Measurements from ENCODE around the gene KLF17.

GRCh38 chr1:44111861-44112260, 6.8 kb upstream of the KLF17 start:
- no peak for TF ChIP-seq CTCF (IDR thresholded peaks at IDR 0.05)
- no peak for TF ChIP-seq POLR2A (IDR thresholded peaks at IDR 0.05)

All from Peyer's patch (tissue), 4 donors.